NCI-H2107 (cell line): ENCODE data around the gene ZBTB34.
A peak's percentile ranks its signal among the peaks of the same experiment; 100 is the strongest.

Source experiments
- DNase-seq: peaks from one replicate; lab custom pipeline; 2025; lab: John Stamatoyannopoulos, UW

ZBTB34 gene

DNA sequence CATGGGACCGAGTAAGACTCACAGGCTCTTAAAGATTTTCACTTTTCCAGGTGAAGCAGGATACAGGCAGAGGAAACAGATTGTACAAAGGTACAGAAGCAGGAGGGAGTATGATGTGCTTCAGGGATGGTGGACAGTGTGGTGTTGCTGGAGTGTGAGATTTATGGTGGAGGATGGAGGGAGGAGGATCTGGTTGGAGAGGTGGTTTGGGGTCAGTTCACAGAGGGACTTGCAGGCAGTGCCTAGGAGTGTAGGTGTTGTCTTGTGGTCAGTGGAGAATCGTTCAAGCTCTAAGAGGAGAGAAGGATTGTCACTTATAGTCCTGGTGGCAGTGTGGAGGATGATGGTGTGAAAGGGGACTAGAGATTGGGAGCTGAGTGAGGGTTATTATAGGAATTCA, 65.9 kb downstream of the ZBTB34 start:
- DNase-seq, result no peak

DNA sequence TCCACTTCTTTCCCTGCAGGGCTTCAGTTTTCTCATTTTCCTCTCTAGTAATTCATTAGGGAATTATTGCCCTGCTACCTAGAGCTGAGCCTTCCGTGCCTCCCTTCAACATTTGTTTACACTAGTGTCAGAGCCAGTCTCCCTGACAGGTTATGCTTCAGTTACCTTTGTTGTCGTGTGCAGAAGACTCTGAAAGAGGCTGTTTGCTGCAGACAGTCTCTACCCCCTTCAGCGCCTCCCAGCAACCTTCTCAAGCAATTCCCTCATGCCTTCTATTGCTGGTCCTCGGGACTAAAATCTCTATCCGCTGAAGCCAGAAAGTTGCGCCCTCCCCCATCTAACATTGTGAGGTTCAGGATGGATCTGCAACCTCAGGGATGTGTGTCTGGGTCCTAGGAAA, 67.0 kb downstream of the ZBTB34 start:
- DNase-seq, result peak; percentile 27

GRCh38 chr9:126932871-126933321, 72.5 kb downstream of the ZBTB34 start:
- DNase-seq, result no peak

- DNase-seq, result no peak
Measured at GRCh38 chr9:126933334-126933980, 73.0 kb downstream of the ZBTB34 start.

- no peak for DNase-seq
Measured at GRCh38 chr9:126934441-126934840, 74.0 kb downstream of the ZBTB34 start.
